Measurements from ENCODE around the gene SP110. TPM values are rescaled to one million over a fixed set of nuclear protein-coding genes. Genes with fewer than 3 reads are reported as not detected.

Gene SP110
- total RNA-seq, 3 donors from 2014 or later, result 17.4 to 23.0 (median 22.9) TPM

DNA sequence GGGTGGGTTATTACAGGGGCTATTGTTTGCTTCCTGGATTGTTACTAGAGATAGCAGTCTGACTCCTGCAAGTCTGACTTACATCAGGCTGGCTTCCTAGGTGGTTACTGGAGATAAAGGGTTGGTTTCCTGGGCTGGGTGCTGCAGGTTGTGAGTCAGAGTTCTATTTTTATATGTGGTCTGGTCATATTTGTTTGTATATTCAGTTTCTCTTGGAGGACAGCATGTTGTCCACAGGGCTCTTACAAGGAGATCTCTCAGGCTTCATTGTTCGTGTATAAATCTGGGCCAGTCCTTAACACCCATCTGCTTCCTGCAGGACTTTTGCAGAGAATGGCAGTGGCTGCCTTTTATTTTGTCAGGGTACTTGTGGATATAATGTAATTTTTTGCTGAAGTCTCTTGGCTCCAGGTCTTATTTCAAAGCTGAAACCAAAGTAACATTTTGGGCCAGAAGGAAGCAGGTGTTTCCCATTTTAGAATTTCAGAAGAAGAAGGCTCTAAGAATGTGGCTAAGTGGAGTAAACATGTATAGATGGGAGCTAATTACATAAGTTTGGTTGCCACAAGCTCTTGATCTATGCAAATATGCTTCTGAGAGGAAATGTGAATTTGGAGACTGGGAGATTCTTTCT, 85.2 kb downstream of the SP110 start:
- TF ChIP-seq, protein P1, sequence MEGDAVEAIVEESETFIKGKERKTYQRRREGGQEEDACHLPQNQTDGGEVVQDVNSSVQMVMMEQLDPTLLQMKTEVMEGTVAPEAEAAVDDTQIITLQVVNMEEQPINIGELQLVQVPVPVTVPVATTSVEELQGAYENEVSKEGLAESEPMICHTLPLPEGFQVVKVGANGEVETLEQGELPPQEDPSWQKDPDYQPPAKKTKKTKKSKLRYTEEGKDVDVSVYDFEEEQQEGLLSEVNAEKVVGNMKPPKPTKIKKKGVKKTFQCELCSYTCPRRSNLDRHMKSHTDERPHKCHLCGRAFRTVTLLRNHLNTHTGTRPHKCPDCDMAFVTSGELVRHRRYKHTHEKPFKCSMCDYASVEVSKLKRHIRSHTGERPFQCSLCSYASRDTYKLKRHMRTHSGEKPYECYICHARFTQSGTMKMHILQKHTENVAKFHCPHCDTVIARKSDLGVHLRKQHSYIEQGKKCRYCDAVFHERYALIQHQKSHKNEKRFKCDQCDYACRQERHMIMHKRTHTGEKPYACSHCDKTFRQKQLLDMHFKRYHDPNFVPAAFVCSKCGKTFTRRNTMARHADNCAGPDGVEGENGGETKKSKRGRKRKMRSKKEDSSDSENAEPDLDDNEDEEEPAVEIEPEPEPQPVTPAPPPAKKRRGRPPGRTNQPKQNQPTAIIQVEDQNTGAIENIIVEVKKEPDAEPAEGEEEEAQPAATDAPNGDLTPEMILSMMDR (IDR thresholded peaks at IDR 0.05), result no peak
- ATAC-seq, result peak; percentile 82
- peaks cover 8% of the 10 kb centered on the region for H3K9me3 ChIP-seq
- no peak overlapping the region for H3K4me3 ChIP-seq
- intact Hi-C loops (cut with DNase I, micrococcal nuclease), result no loop called here
- no peak for DNase-seq
- H3K36me3 ChIP-seq (ENCODE audit: low read depth), result no peaks in the 10 kb centered on the region
- H3K4me1 ChIP-seq (ENCODE audit: low read depth), result no peaks in the 10 kb centered on the region

DNA sequence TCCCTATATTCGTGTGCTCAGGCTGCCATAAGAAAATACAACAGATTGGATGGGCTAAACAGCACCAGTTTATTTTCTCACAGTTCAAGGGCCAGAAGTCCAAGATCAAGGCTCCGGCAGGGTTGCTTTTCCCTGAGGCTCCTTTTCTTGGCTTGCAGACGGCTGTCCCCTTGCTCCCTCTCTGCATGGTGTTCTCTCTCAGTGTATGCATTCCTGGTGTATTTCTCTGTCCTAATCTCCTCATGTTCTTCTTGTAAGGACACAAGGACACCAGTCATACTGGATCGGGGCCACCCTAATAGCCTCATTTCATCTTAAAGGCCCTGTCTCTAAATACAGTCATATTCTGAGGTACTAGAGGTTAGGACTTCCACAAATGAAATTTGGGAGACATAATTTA, 88.4 kb downstream of the SP110 start:
- Histone ChIP-seq H3K9me3 (peaks cover 8% of the 10 kb centered on the region), H3K4me3 (no peak overlapping the region), H3K36me3 (ENCODE audit: low read depth) (no peaks in the 10 kb centered on the region), H3K4me1 (ENCODE audit: low read depth) (no peaks in the 10 kb centered on the region)
- TF ChIP-seq, protein P1 (IDR thresholded peaks at IDR 0.05), result no peak
- intact Hi-C loops (cut with DNase I, micrococcal nuclease), result no loop called here
- no peak for DNase-seq
- no peak for ATAC-seq

DNA sequence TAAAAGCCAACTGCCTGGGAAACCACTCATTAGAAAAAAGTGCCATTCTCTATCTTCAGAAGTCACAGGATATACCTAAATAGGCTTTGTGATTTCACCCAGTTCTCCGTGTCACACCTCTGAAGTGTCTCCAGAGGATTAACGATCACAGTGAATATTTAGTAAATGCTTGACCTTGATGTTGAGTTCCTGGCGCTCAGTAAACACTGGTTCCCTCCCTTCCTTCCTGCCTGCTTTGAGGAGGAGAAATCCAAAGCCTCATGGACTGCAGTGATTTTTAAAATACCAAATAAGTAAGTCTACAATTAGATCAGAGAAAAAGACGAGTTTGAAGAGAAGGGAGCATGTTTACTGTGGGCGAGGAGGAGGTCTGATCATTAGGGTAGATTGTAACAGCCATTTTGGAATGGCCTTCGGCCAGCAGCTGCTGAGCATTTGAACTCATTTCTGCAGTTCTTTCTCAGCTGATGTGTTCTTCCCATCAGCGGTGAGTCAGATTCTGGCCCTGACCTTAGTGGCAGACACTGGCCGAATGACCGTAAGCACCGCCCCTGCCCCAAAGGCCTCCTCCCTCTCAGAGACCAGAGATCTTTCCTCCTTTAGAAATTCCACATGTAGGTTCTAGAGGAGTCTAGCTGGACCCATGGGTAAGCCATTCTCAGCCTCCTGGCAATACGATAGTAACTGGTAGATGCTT, 89.0 kb downstream of the SP110 start:
- Histone ChIP-seq H3K4me3 (no peak overlapping the region), H3K9me3 (peaks cover 8% of the 10 kb centered on the region), H3K4me1 (ENCODE audit: low read depth) (no peaks in the 10 kb centered on the region), H3K36me3 (ENCODE audit: low read depth) (no peaks in the 10 kb centered on the region)
- DNase-seq (peak; percentile 29 to 68 (median 37)), ATAC-seq (peak; percentile 69)
- TF ChIP-seq, protein P1 (IDR thresholded peaks at IDR 0.05), result no peak
- intact Hi-C loops (cut with DNase I, micrococcal nuclease), result no loop called here

DNA sequence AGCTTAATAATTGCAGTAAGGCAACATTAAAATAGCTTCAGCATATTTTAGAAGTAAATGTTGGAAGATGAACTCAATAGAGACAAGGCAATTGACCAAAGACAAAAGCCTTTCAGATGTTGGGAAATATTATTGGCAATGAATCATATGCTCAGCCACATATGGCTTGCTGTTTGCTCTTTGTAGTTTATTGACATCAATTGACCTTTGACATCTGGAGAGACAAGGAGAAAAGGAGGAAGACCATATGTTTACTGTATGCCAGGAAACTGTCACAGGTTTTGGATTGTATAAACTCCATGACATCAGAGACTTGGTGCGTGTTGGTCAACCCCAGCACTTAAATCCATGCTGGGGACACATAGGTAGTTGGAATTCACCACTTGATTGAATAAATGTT, 90.4 kb downstream of the SP110 start:
- intact Hi-C loops (cut with DNase I, micrococcal nuclease), result no loop called here
- Histone ChIP-seq H3K4me3 (no peak overlapping the region), H3K36me3 (ENCODE audit: low read depth) (no peaks in the 10 kb centered on the region), H3K4me1 (ENCODE audit: low read depth) (no peaks in the 10 kb centered on the region), H3K9me3 (peaks cover 8% of the 10 kb centered on the region)
- DNase-seq, result no peak
- TF ChIP-seq, protein P1 (IDR thresholded peaks at IDR 0.05), result no peak
- peak; percentile 87 for ATAC-seq

DNA sequence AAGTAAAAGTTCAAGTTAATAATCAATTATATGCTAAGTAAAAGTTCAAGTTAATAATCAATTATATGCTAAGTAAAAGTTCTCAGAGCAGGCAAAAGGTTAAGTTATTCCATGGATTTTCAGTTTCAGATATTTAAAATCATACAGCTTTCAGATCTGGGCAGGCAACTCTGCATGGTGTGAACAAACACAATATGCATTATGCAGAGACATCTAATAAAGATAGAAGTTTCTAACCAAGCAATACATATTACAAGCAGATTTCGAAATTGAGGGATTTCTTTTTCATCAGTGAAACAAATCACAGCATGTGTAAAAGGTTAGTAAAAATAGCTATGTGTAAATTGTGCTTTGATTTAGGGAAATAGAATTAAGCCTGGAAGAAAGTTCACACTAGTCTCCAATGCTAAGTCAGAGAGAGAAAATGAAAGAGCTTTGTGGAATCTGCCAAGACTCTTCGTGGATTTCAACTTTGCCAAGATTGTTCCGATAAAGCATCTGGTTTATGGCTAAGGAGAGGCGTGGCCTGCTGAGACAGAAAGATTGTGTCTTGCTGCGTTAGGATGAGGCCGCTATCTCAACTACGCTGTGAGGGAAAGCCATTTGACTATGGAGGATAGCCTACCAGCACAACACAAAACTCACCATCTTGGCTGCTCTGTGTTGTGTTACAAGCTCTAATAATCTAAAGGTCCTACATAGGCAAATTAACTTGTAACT, 91.0 kb downstream of the SP110 start:
- TF ChIP-seq, protein P1 (IDR thresholded peaks at IDR 0.05), result no peak
- DNase-seq (peak in 1 of 3 donors; percentile 41), ATAC-seq (peak; percentile 67)
- H3K36me3 ChIP-seq (ENCODE audit: low read depth), result no peaks in the 10 kb centered on the region
- peaks cover 2% of the 10 kb centered on the region for H3K9me3 ChIP-seq
- intact Hi-C loops (cut with DNase I, micrococcal nuclease), result no loop called here
- no peak overlapping the region for H3K4me3 ChIP-seq
- no peaks in the 10 kb centered on the region for H3K4me1 ChIP-seq (ENCODE audit: low read depth)
